HepG2 (cell line): ENCODE measurements around the gene BBS12. TPM values are rescaled to one million over a fixed set of nuclear protein-coding genes. Genes with fewer than 3 reads are reported as not detected.
A peak's percentile ranks its signal among the peaks of the same experiment; 100 is the strongest.

Experiments used
- ATAC-seq: fragments of 200-7000 bp; cut with Tn5 transposase; 3 replicates; pipeline ENCODE4 v1.9.1; 2020; ENCODE audit warnings: mild to moderate bottlenecking, moderate library complexity
- BruUV-seq: library from RNA; stranded (reverse); fragments of 400-500 nt; replicated peaks from 2 replicates; lab custom pipeline; 2021; lab: Mats Ljungman, UMichigan
- CTCF ChIA-PET: fragments of 300-600 bp; formaldehyde crosslinking; extraction: SDS; loops from one replicate; lab custom pipeline; 2021; ENCODE audit warnings: low total read pairs, inconsistent platforms, low intra/inter-chr PET ratio; lab: Yijun Ruan, JAX
- POLR2A ChIA-PET: fragments of 350-600 bp; sonication (Branson Sonifier 250); formaldehyde crosslinking; loops from one replicate; lab custom pipeline; 2020; ENCODE audit warnings: antibody characterized with exemption, inconsistent platforms; lab: Yijun Ruan, JAX
- DNase-seq: peaks from one replicate; pipeline ENCODE4 v3.0.0-alpha.2; 2015; ENCODE audit warnings: low spot score
- FAIRE-seq: peaks from 3 replicates; lab custom pipeline; 2011; peaks lifted over from hg19 to GRCh38; lab: Jason Lieb, UNC
- H2AFZ ChIP-seq: one replicate; pipeline ENCODE4 v1.6.1; 2011; ENCODE audit warnings: low read length, inconsistent platforms
- H3K27ac ChIP-seq: fragments of 300-600 bp; 3 replicates; pipeline ENCODE4 v1.8.0; 2011; ENCODE audit warnings: mixed run types, mild to moderate bottlenecking, mixed read lengths, low read length, inconsistent platforms; ENCODE audit not compliant: insufficient read depth; ENCODE audit errors: extremely low read length
- H3K27me3 ChIP-seq, 2 experiments: fragments of 200-600 bp in 1 of 2; 2 replicates in 1 of 2; 3 replicates in 1 of 2; pipeline versions ENCODE4 v1.6.0 to v1.8.0; 2011; ENCODE audit warnings: low read length in 2 of 2, mild to moderate bottlenecking in 2 of 2, moderate library complexity in 2 of 2, inconsistent platforms in 1 of 2; ENCODE audit not compliant: insufficient read depth in 2 of 2, control insufficient read depth in 1 of 2
- H3K36me3 ChIP-seq, 2 experiments: fragments of 200-600 bp in 1 of 2; replicated peaks in 1 of 2; 2 replicates in 1 of 2; 3 replicates in 1 of 2; pipeline versions ENCODE4 v1.5.1 to v1.8.0; 2011; ENCODE audit warnings: low read length in 2 of 2, inconsistent platforms in 1 of 2; ENCODE audit not compliant: insufficient read depth in 2 of 2, control insufficient read depth in 1 of 2
- H3K4me1 ChIP-seq: 2 replicates; pipeline ENCODE4 v1.5.1; 2012; ENCODE audit warnings: low read length, inconsistent platforms; ENCODE audit not compliant: insufficient read depth
- H3K4me2 ChIP-seq: 2 replicates; pipeline ENCODE4 v1.6.0; 2011; ENCODE audit warnings: low read depth, low read length, inconsistent platforms
- H3K4me3 ChIP-seq, 3 experiments: fragments of 200-600 bp in 1 of 3; sonication (generic), shearing (Covaris generic) in 1 of 3; replicated peaks in 1 of 3; 2 replicates each; pipeline ENCODE4 v1.5.1; 2011 to 2016; ENCODE audit warnings: low read length in 3 of 3, inconsistent platforms in 2 of 3, low read depth in 2 of 3, mild to moderate bottlenecking in 2 of 3, control low read depth in 1 of 3, mixed read lengths in 1 of 3; ENCODE audit not compliant: insufficient read depth in 1 of 3
- H3K79me2 ChIP-seq: one replicate; pipeline ENCODE4 v1.6.1; 2011; ENCODE audit warnings: low read length, inconsistent platforms; ENCODE audit not compliant: insufficient read depth
- H3K9ac ChIP-seq: 2 replicates; pipeline ENCODE4 v1.6.0; 2011; ENCODE audit warnings: mild to moderate bottlenecking, low read depth, low read length, inconsistent platforms; ENCODE audit not compliant: insufficient read depth
- H3K9me3 ChIP-seq: 2 replicates; pipeline ENCODE4 v1.5.1; 2012; ENCODE audit warnings: mild to moderate bottlenecking, low read length
- H4K20me1 ChIP-seq: 2 replicates; pipeline ENCODE4 v1.6.0; 2011; ENCODE audit warnings: inconsistent platforms, mild to moderate bottlenecking, low read length, moderate library complexity; ENCODE audit not compliant: insufficient read depth
- AGO1 ChIP-seq: fragments of 200-400 bp; formaldehyde crosslinking; IDR thresholded peaks from 2 replicates; pipeline ENCODE4 v1.6.1; 2017; ENCODE audit warnings: mild to moderate bottlenecking, low read depth, low read length, moderate library complexity; ENCODE audit not compliant: poor library complexity, severe bottlenecking
- AHR ChIP-seq: IDR thresholded peaks from 2 replicates; pipeline ENCODE4 v1.6.1; 2018; ENCODE audit warnings: missing genetic modification reagents, missing compliant biosample characterization
- CBX5 ChIP-seq: sonication (generic); formaldehyde crosslinking; IDR thresholded peaks from 2 replicates; pipeline ENCODE4 v1.4.0; 2020; ENCODE audit warnings: missing genetic modification reagents, borderline replicate concordance
- GATAD2A ChIP-seq: IDR thresholded peaks from 2 replicates; pipeline ENCODE4 v1.6.1; 2016
- ZNF432 ChIP-seq: sonication (generic); formaldehyde crosslinking; IDR thresholded peaks from 2 replicates; pipeline ENCODE4 v1.5.0; 2020; ENCODE audit warnings: missing genetic modification reagents, mild to moderate bottlenecking, borderline replicate concordance
- ZNF616 ChIP-seq: sonication (generic); formaldehyde crosslinking; IDR thresholded peaks from 2 replicates; pipeline ENCODE4 v1.5.0; 2020; ENCODE audit warnings: low read depth, mild to moderate bottlenecking, missing genetic modification reagents
- WGBS: methylation state at CpG from one replicate; pipeline ENCODE4 v1.1.6; 2017; ENCODE audit warnings: low lambda C conversion rate; 5-methylcytosine and 5-hydroxymethylcytosine counted together
- in situ Hi-C: cut with HindIII; loops from 2 replicates; pipeline ENCODE4 v1.10.0; 2017; ENCODE audit warnings: low pct_unique_long_range_greater_than_20kb; ENCODE audit not compliant: extremely low pct_ligation_motif_present
- intact Hi-C: fragments of 100-400 bp; cut with micrococcal nuclease; formaldehyde crosslinking; loops from one replicate; pipeline ENCODE4 v1.10.0; 2022; ENCODE audit not compliant: unreplicated experiment
- polyA plus RNA-seq, 8 experiments: library from polyadenylated mRNA; depleted of rRNA in 3 of 8; stranded (reverse) in 7 of 8; unstranded in 1 of 8; fragments of >200 nt; fragmentation: Illumina TruSeq in 4 of 8; extraction: Trizol in 4 of 8; gene quantifications; 2 replicates each; pipeline versions ENCODE4 v1.2.1 to v1.2.3, GENCODE V29; 2011 to 2016; ENCODE audit warnings: low read depth in 4 of 8, missing spikeins in 1 of 8, mixed read lengths in 1 of 8; ENCODE audit not compliant: insufficient read depth in 1 of 8
- total RNA-seq, 5 experiments: library from RNA; depleted of rRNA; stranded (reverse); fragments of >200 nt; fragmentation: Illumina TruSeq; extraction: Trizol; gene quantifications; 2 replicates each; pipeline ENCODE4 v1.2.3, GENCODE V29; 2016; ENCODE audit warnings: low read depth in 1 of 5
- TF ChIP-seq, protein P1 (sequence below): IDR thresholded peaks from 2 replicates; pipeline ENCODE4 v1.4.0; 2020; ENCODE audit warnings: mild to moderate bottlenecking, missing genetic modification reagents
- TF ChIP-seq, protein P2 (sequence below): sonication (generic); formaldehyde crosslinking; IDR thresholded peaks from 2 replicates; pipeline ENCODE4 v1.4.0; 2020; ENCODE audit warnings: missing genetic modification reagents
- TF ChIP-seq, protein P3 (sequence below): sonication (generic); formaldehyde crosslinking; IDR thresholded peaks from 2 replicates; pipeline ENCODE4 v1.5.0; 2020; ENCODE audit warnings: mild to moderate bottlenecking, missing genetic modification reagents, borderline replicate concordance

Gene BBS12
- total and polyA plus RNA-seq, 2 of the 13 experiments (the other 11 are each of a cell fraction or from before 2014, with no cell fraction given), result 0.32 to 1.7 TPM

DNA sequence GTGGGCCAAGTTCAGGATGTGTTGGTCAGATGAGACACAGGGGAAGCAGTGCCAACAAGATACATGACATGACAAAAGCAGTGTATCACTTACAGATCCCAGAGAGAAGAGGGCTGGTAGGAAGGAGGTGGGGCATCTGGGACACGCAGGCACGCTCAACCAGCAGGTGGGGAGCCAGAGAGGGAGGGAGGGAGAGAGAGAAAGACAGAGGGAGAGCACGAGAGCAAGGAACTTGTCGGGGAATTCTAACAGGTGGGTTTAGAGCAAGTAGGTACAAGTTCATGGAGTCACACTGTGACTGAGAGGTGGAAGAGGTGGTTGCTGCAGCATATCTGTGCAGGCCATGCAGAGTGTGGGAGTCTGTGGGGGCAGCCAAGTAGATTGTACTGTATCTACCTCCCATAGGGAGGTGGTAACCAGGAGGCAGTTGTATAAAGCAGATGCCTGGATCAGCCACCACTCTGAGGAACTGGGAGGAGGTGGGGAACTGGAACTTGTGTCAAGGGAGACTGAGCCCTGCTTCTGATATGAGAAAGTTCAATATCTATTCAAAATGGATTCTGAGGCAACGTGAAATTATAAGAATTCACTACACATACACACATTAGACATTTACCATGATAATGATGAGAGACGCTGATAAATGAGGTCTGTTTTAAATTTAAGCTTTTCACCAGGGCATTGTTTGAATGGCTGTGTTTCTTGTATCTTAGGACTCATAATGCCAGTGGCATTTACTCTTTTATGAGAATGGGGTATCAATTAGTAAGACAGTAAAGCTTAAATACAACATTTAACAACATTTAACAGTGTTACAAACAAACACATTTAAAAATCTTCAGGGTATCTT, 43.7 kb downstream of the BBS12 start:
- WGBS, result 72% methylated on average over 6 of the region's 6 CpGs
- ATAC-seq (no peak; the same call in 2 of the 3 replicates), FAIRE-seq (no peak), DNase-seq (no peak)
- CTCF ChIA-PET, result no interaction called here
- no peaks in the 10 kb centered on the region for H3K9me3 ChIP-seq
- H3K79me2 ChIP-seq, result no peaks in the 10 kb centered on the region
- no TSS peak for BruUV-seq
- peak overlapping the region; percentile 40 for H2AFZ ChIP-seq
- H4K20me1 ChIP-seq, result no peaks in the 10 kb centered on the region
- H3K36me3 ChIP-seq, result no peaks in the 10 kb centered on the region
- no peak overlapping the region for H3K9ac ChIP-seq
- POLR2A ChIA-PET, result no interaction called here
- H3K4me1 ChIP-seq, result peaks cover 14% of the 10 kb centered on the region
- intact Hi-C loops (no loop called here), in situ Hi-C loops (no loop called here)
- no peak overlapping the region for H3K4me2 ChIP-seq
- H3K4me3 ChIP-seq, result no peak overlapping the region
- no peak overlapping the region for H3K27ac ChIP-seq
- no peaks in the 10 kb centered on the region for H3K27me3 ChIP-seq
- no peak for TF ChIP-seq CBX5 (CRISPR knock-in tag)
- TF ChIP-seq AHR, result no peak
- TF ChIP-seq, protein P1, sequence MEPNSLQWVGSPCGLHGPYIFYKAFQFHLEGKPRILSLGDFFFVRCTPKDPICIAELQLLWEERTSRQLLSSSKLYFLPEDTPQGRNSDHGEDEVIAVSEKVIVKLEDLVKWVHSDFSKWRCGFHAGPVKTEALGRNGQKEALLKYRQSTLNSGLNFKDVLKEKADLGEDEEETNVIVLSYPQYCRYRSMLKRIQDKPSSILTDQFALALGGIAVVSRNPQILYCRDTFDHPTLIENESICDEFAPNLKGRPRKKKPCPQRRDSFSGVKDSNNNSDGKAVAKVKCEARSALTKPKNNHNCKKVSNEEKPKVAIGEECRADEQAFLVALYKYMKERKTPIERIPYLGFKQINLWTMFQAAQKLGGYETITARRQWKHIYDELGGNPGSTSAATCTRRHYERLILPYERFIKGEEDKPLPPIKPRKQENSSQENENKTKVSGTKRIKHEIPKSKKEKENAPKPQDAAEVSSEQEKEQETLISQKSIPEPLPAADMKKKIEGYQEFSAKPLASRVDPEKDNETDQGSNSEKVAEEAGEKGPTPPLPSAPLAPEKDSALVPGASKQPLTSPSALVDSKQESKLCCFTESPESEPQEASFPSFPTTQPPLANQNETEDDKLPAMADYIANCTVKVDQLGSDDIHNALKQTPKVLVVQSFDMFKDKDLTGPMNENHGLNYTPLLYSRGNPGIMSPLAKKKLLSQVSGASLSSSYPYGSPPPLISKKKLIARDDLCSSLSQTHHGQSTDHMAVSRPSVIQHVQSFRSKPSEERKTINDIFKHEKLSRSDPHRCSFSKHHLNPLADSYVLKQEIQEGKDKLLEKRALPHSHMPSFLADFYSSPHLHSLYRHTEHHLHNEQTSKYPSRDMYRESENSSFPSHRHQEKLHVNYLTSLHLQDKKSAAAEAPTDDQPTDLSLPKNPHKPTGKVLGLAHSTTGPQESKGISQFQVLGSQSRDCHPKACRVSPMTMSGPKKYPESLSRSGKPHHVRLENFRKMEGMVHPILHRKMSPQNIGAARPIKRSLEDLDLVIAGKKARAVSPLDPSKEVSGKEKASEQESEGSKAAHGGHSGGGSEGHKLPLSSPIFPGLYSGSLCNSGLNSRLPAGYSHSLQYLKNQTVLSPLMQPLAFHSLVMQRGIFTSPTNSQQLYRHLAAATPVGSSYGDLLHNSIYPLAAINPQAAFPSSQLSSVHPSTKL (CRISPR knock-in tag), result no peak
- no peak for TF ChIP-seq AGO1
- TF ChIP-seq, protein P2, sequence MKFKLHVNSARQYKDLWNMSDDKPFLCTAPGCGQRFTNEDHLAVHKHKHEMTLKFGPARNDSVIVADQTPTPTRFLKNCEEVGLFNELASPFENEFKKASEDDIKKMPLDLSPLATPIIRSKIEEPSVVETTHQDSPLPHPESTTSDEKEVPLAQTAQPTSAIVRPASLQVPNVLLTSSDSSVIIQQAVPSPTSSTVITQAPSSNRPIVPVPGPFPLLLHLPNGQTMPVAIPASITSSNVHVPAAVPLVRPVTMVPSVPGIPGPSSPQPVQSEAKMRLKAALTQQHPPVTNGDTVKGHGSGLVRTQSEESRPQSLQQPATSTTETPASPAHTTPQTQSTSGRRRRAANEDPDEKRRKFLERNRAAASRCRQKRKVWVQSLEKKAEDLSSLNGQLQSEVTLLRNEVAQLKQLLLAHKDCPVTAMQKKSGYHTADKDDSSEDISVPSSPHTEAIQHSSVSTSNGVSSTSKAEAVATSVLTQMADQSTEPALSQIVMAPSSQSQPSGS (CRISPR knock-in tag), result no peak
- TF ChIP-seq ZNF616 (CRISPR knock-in tag), result no peak
- TF ChIP-seq GATAD2A, result no peak
- TF ChIP-seq, protein P3, sequence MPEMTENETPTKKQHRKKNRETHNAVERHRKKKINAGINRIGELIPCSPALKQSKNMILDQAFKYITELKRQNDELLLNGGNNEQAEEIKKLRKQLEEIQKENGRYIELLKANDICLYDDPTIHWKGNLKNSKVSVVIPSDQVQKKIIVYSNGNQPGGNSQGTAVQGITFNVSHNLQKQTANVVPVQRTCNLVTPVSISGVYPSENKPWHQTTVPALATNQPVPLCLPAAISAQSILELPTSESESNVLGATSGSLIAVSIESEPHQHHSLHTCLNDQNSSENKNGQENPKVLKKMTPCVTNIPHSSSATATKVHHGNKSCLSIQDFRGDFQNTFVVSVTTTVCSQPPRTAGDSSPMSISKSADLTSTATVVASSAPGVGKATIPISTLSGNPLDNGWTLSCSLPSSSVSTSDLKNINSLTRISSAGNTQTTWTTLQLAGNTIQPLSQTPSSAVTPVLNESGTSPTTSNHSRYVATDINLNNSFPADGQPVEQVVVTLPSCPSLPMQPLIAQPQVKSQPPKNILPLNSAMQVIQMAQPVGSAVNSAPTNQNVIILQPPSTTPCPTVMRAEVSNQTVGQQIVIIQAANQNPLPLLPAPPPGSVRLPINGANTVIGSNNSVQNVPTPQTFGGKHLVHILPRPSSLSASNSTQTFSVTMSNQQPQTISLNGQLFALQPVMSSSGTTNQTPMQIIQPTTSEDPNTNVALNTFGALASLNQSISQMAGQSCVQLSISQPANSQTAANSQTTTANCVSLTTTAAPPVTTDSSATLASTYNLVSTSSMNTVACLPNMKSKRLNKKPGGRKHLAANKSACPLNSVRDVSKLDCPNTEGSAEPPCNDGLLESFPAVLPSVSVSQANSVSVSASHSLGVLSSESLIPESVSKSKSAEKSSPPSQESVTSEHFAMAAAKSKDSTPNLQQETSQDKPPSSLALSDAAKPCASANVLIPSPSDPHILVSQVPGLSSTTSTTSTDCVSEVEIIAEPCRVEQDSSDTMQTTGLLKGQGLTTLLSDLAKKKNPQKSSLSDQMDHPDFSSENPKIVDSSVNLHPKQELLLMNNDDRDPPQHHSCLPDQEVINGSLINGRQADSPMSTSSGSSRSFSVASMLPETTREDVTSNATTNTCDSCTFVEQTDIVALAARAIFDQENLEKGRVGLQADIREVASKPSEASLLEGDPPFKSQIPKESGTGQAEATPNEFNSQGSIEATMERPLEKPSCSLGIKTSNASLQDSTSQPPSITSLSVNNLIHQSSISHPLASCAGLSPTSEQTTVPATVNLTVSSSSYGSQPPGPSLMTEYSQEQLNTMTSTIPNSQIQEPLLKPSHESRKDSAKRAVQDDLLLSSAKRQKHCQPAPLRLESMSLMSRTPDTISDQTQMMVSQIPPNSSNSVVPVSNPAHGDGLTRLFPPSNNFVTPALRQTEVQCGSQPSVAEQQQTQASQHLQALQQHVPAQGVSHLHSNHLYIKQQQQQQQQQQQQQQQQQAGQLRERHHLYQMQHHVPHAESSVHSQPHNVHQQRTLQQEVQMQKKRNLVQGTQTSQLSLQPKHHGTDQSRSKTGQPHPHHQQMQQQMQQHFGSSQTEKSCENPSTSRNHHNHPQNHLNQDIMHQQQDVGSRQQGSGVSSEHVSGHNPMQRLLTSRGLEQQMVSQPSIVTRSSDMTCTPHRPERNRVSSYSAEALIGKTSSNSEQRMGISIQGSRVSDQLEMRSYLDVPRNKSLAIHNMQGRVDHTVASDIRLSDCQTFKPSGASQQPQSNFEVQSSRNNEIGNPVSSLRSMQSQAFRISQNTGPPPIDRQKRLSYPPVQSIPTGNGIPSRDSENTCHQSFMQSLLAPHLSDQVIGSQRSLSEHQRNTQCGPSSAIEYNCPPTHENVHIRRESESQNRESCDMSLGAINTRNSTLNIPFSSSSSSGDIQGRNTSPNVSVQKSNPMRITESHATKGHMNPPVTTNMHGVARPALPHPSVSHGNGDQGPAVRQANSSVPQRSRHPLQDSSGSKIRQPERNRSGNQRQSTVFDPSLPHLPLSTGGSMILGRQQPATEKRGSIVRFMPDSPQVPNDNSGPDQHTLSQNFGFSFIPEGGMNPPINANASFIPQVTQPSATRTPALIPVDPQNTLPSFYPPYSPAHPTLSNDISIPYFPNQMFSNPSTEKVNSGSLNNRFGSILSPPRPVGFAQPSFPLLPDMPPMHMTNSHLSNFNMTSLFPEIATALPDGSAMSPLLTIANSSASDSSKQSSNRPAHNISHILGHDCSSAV (CRISPR knock-in tag), result no peak
- TF ChIP-seq ZNF432, result no peak
